HCT116 (cell line): ENCODE measurements around the gene EHBP1. TPM values are rescaled to one million over a fixed set of nuclear protein-coding genes. Genes with fewer than 3 reads are reported as not detected.

Source experiments
- ATAC-seq: fragments of 200-7000 bp; cut with Tn5 transposase; 2 replicates; pipeline ENCODE4 v1.9.1; 2020; ENCODE audit warnings: mild to moderate bottlenecking, moderate library complexity
- BruUV-seq: library from RNA; stranded (reverse); fragments of 400-500 nt; replicated peaks from 2 replicates; lab custom pipeline; 2021; lab: Mats Ljungman, UMichigan
- CTCF ChIA-PET: fragments of 300-600 bp; sonication (Branson Sonifier 250); formaldehyde crosslinking; loops from one replicate; lab custom pipeline; 2021; ENCODE audit warnings: antibody characterized with exemption; lab: Charles Lee
- POLR2A ChIA-PET: fragments of 300-600, 350-600 bp; sonication (Branson Sonifier 250); formaldehyde crosslinking; loops from one replicate; lab custom pipeline; 2021; ENCODE audit warnings: antibody characterized with exemption; lab: Charles Lee
- RAD21 ChIA-PET, 2 experiments: fragments of 300-600 bp; sonication (Branson Sonifier 250); formaldehyde crosslinking; loops; one replicate each; lab custom pipeline; 2023; ENCODE audit warnings: low total read pairs in 2 of 2; ENCODE audit not compliant: uncharacterized antibody in 2 of 2, unreplicated experiment in 2 of 2, low non-redundant PET in 1 of 2; lab: Charles Lee
- DNase-seq: peaks from one replicate; pipeline ENCODE4 v3.0.0-alpha.2; 2010; ENCODE audit warnings: low read depth, low spot score
- H2AFZ ChIP-seq: fragments of 200-600 bp; shearing (Covaris generic), sonication (generic); 2 replicates; pipeline ENCODE4 v1.6.1; 2017; ENCODE audit warnings: low read depth, mixed run types, mixed read lengths, antibody characterized with exemption, low read length; ENCODE audit not compliant: poor library complexity, severe bottlenecking
- H3K27ac ChIP-seq: 2 replicates; pipeline ENCODE4 v1.5.1; 2012; ENCODE audit warnings: low read depth, low read length
- H3K27me3 ChIP-seq: fragments of 200-600 bp; sonication (generic); 2 replicates; pipeline ENCODE4 v1.6.1; 2016; ENCODE audit warnings: mixed run types, low read length, mixed read lengths; ENCODE audit not compliant: insufficient read depth
- H3K36me3 ChIP-seq, 2 experiments: fragments of 200-500 bp in 1 of 2; fragments of 200-600 bp in 1 of 2; sonication (Bioruptor generic) in 1 of 2; sonication (generic) in 1 of 2; 2 replicates each; pipeline versions ENCODE4 v1.5.1 to v1.6.1; 2014 to 2016; ENCODE audit warnings: low read length in 2 of 2, inconsistent platforms in 1 of 2, mixed read lengths in 1 of 2, mixed run types in 1 of 2; ENCODE audit not compliant: insufficient read depth in 2 of 2, control insufficient read depth in 1 of 2
- H3K4me1 ChIP-seq, 2 experiments: fragments of 200-600 bp in 1 of 2; sonication (generic) in 1 of 2; 2 replicates each; pipeline versions ENCODE4 v1.5.1 to v1.6.1; 2012 to 2017; ENCODE audit warnings: low read length in 2 of 2, inconsistent platforms in 1 of 2, mild to moderate bottlenecking in 1 of 2, mixed read lengths in 1 of 2, mixed run types in 1 of 2, moderate library complexity in 1 of 2; ENCODE audit not compliant: insufficient read depth in 2 of 2, control insufficient read depth in 1 of 2
- H3K4me2 ChIP-seq: fragments of 200-600 bp; sonication (generic); 2 replicates; pipeline ENCODE4 v1.6.1; 2017; ENCODE audit warnings: mixed run types, low read length, mixed read lengths
- H3K4me3 ChIP-seq, 2 experiments: fragments of 200-600 bp in 1 of 2; sonication (generic) in 1 of 2; replicated peaks in 1 of 2; 2 replicates each; pipeline ENCODE4 v1.5.1; 2011 to 2016; ENCODE audit warnings: low read length in 2 of 2, control low read depth in 1 of 2, low read depth in 1 of 2, mild to moderate bottlenecking in 1 of 2, mixed read lengths in 1 of 2, mixed run types in 1 of 2
- H3K79me2 ChIP-seq: fragments of 200-600 bp; sonication (generic); 2 replicates; pipeline ENCODE4 v1.6.1; 2017; ENCODE audit warnings: mild to moderate bottlenecking, mixed run types, low read length, moderate library complexity, mixed read lengths; ENCODE audit not compliant: insufficient read depth
- H3K9ac ChIP-seq: fragments of 200-600 bp; sonication (generic); 2 replicates; pipeline ENCODE4 v1.6.1; 2016; ENCODE audit warnings: low read length, mixed read lengths
- H3K9me2 ChIP-seq: fragments of 200-600 bp; sonication (generic), shearing (Covaris generic); 2 replicates; pipeline ENCODE4 v1.6.1; 2017; ENCODE audit warnings: mixed run types, mild to moderate bottlenecking, moderate library complexity; ENCODE audit not compliant: insufficient read depth
- H3K9me3 ChIP-seq, 2 experiments: fragments of 200-500 bp in 1 of 2; fragments of 200-600 bp in 1 of 2; sonication (Bioruptor generic) in 1 of 2; sonication (generic) in 1 of 2; 2 replicates each; pipeline ENCODE4 v1.6.1; 2014 to 2017; ENCODE audit warnings: low read length in 2 of 2, mixed read lengths in 2 of 2, inconsistent platforms in 1 of 2, low read depth in 1 of 2, mild to moderate bottlenecking in 1 of 2, mixed run types in 1 of 2, moderate library complexity in 1 of 2; ENCODE audit not compliant: control insufficient read depth in 1 of 2, insufficient read depth in 1 of 2
- H4K20me1 ChIP-seq: fragments of 200-600 bp; sonication (generic), shearing (Covaris generic); 2 replicates; pipeline ENCODE4 v1.6.1; 2017; ENCODE audit warnings: mixed run types, mild to moderate bottlenecking, moderate library complexity; ENCODE audit not compliant: insufficient read depth
- CEBPB ChIP-seq: IDR thresholded peaks from 2 replicates; pipeline ENCODE4 v1.6.1; 2012; ENCODE audit warnings: low read depth
- ELF1 ChIP-seq: IDR thresholded peaks from 2 replicates; pipeline ENCODE4 v1.6.1; 2012; ENCODE audit warnings: low read depth, borderline replicate concordance
- EZH2 ChIP-seq: fragments of 200-600 bp; sonication (generic); IDR thresholded peaks from 2 replicates; pipeline ENCODE4 v1.6.1; 2017; ENCODE audit warnings: antibody characterized with exemption, mixed run types
- FOSL1 ChIP-seq: IDR thresholded peaks from 2 replicates; pipeline ENCODE4 v1.6.1; 2012; ENCODE audit warnings: low read depth
- POLR2A ChIP-seq: IDR thresholded peaks from 2 replicates; pipeline ENCODE4 v1.7.0; 2011; ENCODE audit warnings: borderline replicate concordance; ENCODE audit not compliant: insufficient read depth, insufficient read length; ENCODE audit errors: extremely low read depth
- POLR2AphosphoS5 ChIP-seq: IDR thresholded peaks from 2 replicates; pipeline ENCODE4 v1.6.1; 2011; ENCODE audit warnings: mild to moderate bottlenecking, low read depth, low read length, moderate library complexity
- RAD21 ChIP-seq: IDR thresholded peaks from 2 replicates; pipeline ENCODE4 v1.6.1; 2012; ENCODE audit warnings: low read depth, mild to moderate bottlenecking
- SIN3A ChIP-seq: IDR thresholded peaks from 2 replicates; pipeline ENCODE4 v1.6.1; 2012; ENCODE audit warnings: low read depth
- SP1 ChIP-seq: IDR thresholded peaks from 2 replicates; pipeline ENCODE4 v1.6.1; 2012; ENCODE audit warnings: low read depth
- TCF7L2 ChIP-seq: IDR thresholded peaks from 2 replicates; pipeline ENCODE4 v1.7.0; 2011; ENCODE audit warnings: borderline replicate concordance, inconsistent platforms; ENCODE audit not compliant: insufficient read depth, insufficient read length; ENCODE audit errors: extremely low read depth
- ZFX ChIP-seq: fragments of 450-650 bp; IDR thresholded peaks from 2 replicates; pipeline ENCODE4 v1.6.1; 2017
- intact Hi-C: fragments of 100-400 bp; cut with micrococcal nuclease; formaldehyde crosslinking; loops from 2 replicates; pipeline ENCODE4 v1.10.0; 2022
- total RNA-seq: library from RNA; stranded (reverse); gene quantifications from one replicate; pipeline ENCODE4 v1.2.1, GENCODE V29; 2021; ENCODE audit not compliant: unreplicated experiment
- TF ChIP-seq, protein P1 (sequence below): IDR thresholded peaks from 2 replicates; pipeline ENCODE4 v1.6.1; 2012
- TF ChIP-seq, protein P2 (sequence below), 3 experiments: fragments of 200-600 bp in 1 of 3; sonication (generic) in 1 of 3; IDR thresholded peaks in 2 of 3; conservative IDR thresholded peaks in 1 of 3; 2 replicates each; pipeline ENCODE4 v1.5.1; 2012 to 2017; ENCODE audit warnings: low read depth in 2 of 3, low read length in 2 of 3, antibody characterized with exemption in 1 of 3, borderline replicate concordance in 1 of 3, control low read depth in 1 of 3, mild to moderate bottlenecking in 1 of 3, mixed read lengths in 1 of 3, mixed run types in 1 of 3, moderate library complexity in 1 of 3; ENCODE audit not compliant: insufficient read depth in 1 of 3
- TF ChIP-seq, protein P3 (sequence below): IDR thresholded peaks from 2 replicates; pipeline ENCODE4 v1.6.1; 2011; ENCODE audit warnings: mild to moderate bottlenecking, low read length, moderate library complexity; ENCODE audit not compliant: insufficient replicate concordance; ENCODE audit errors: extremely low read depth
- TF ChIP-seq, protein P4 (sequence below): IDR thresholded peaks from 2 replicates; pipeline ENCODE4 v1.6.1; 2012

Gene EHBP1
- total RNA-seq, 1 experiment from 2014 or later, result 89.9 TPM

DNA sequence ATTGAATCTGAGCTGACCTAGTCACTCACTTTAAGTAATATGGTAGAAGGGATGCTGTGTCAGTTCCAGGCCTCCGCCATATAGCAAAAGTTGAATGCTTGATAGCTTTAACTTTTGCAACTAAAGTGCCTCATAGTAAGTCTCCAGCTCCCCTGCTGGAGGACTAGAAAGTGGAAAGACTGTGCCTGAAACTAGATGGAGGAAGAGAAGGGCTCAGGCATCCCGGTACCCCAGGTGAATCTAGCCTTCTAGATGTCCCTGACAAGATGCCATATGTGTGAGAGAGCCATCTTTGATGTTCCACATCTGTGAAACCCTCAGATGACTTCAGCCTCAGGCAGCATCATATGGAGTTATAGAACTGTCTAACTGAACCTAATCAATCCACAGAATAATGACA lies 366.2 kb downstream of the EHBP1 start:
- RAD21 ChIA-PET, result no interaction called here
- Histone ChIP-seq H3K9ac (no peak overlapping the region), H3K79me2 (no peaks in the 10 kb centered on the region), H4K20me1 (no peaks in the 10 kb centered on the region), H3K9me3 (no peaks in the 10 kb centered on the region), H3K4me3 (no peak overlapping the region), H3K36me3 (no peaks in the 10 kb centered on the region), H3K4me1 (no peaks in the 10 kb centered on the region), H3K4me2 (no peak overlapping the region), H3K27ac (no peak overlapping the region), H2AFZ (no peak overlapping the region), H3K27me3 (no peaks in the 10 kb centered on the region), H3K9me2 (no peaks in the 10 kb centered on the region)
- DNase-seq (no peak), ATAC-seq (no peak)
- POLR2A ChIA-PET, result no interaction called here
- CTCF ChIA-PET, result no interaction called here
- intact Hi-C loops, result loop anchor here (10.0 kb wide), 1 partner anchor 413 kb away; no protein-coding TSS in a partner anchor
- BruUV-seq, result no TSS peak
- TF ChIP-seq FOSL1, result no peak
- TF ChIP-seq CEBPB, result no peak
- no peak for TF ChIP-seq ELF1
- no peak for TF ChIP-seq POLR2A
- TF ChIP-seq, protein P1, sequence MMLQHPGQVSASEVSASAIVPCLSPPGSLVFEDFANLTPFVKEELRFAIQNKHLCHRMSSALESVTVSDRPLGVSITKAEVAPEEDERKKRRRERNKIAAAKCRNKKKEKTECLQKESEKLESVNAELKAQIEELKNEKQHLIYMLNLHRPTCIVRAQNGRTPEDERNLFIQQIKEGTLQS, result no peak
- no peak for TF ChIP-seq SP1

DNA sequence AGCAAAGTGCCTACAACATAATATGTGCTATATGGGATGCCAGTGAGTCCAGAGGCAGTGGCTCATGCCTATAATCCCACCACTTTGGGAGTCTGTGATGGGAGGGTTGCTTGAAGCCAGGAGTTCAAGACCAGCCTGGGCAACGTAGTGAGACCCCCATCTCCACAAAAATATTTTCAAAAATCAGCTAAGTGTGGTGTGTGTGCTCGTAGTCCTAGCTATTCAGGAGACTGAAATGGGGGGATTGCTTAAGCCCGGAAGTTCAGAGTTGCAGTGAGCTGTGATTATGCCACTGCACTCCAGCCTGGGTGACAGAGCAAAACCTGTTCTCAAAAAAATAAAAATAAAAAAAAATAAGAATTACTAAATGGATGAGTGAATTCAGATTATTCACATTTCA lies 368.5 kb downstream of the EHBP1 start:
- ChIA-PET CTCF (no interaction called here), POLR2A (no interaction called here), RAD21 (no interaction called here)
- Histone ChIP-seq H3K27ac (no peak overlapping the region), H3K9ac (no peak overlapping the region), H3K4me1 (no peaks in the 10 kb centered on the region), H3K79me2 (no peaks in the 10 kb centered on the region), H2AFZ (no peak overlapping the region), H3K36me3 (no peaks in the 10 kb centered on the region), H4K20me1 (no peaks in the 10 kb centered on the region), H3K9me2 (no peaks in the 10 kb centered on the region), H3K9me3 (no peaks in the 10 kb centered on the region), H3K4me2 (no peak overlapping the region), H3K27me3 (no peaks in the 10 kb centered on the region), H3K4me3 (no peak overlapping the region)
- no peak for DNase-seq
- no TSS peak for BruUV-seq
- intact Hi-C loops, result loop anchor here (10.0 kb wide), 1 partner anchor 411 kb away; no protein-coding TSS in a partner anchor
- no peak for ATAC-seq
- TF ChIP-seq, protein P2, sequence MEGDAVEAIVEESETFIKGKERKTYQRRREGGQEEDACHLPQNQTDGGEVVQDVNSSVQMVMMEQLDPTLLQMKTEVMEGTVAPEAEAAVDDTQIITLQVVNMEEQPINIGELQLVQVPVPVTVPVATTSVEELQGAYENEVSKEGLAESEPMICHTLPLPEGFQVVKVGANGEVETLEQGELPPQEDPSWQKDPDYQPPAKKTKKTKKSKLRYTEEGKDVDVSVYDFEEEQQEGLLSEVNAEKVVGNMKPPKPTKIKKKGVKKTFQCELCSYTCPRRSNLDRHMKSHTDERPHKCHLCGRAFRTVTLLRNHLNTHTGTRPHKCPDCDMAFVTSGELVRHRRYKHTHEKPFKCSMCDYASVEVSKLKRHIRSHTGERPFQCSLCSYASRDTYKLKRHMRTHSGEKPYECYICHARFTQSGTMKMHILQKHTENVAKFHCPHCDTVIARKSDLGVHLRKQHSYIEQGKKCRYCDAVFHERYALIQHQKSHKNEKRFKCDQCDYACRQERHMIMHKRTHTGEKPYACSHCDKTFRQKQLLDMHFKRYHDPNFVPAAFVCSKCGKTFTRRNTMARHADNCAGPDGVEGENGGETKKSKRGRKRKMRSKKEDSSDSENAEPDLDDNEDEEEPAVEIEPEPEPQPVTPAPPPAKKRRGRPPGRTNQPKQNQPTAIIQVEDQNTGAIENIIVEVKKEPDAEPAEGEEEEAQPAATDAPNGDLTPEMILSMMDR (IDR thresholded peaks at IDR 0.05 in 2 of 3, conservative IDR thresholded peaks at IDR 0.05 in 1 of 3; ENCODE audit: borderline replicate concordance in 1 of 3, insufficient read depth in 1 of 3, low read depth in 2 of 3, low read length in 2 of 3), result no peak
- TF ChIP-seq, protein P3, sequence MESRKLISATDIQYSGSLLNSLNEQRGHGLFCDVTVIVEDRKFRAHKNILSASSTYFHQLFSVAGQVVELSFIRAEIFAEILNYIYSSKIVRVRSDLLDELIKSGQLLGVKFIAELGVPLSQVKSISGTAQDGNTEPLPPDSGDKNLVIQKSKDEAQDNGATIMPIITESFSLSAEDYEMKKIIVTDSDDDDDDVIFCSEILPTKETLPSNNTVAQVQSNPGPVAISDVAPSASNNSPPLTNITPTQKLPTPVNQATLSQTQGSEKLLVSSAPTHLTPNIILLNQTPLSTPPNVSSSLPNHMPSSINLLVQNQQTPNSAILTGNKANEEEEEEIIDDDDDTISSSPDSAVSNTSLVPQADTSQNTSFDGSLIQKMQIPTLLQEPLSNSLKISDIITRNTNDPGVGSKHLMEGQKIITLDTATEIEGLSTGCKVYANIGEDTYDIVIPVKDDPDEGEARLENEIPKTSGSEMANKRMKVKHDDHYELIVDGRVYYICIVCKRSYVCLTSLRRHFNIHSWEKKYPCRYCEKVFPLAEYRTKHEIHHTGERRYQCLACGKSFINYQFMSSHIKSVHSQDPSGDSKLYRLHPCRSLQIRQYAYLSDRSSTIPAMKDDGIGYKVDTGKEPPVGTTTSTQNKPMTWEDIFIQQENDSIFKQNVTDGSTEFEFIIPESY, result no peak
- TF ChIP-seq SIN3A (no peak), SP1 (no peak), POLR2A (no peak), RAD21 (no peak), EZH2 (no peak), TCF7L2 (no peak), POLR2AphosphoS5 (no peak), ELF1 (no peak), ZFX (no peak)
- TF ChIP-seq, protein P4, sequence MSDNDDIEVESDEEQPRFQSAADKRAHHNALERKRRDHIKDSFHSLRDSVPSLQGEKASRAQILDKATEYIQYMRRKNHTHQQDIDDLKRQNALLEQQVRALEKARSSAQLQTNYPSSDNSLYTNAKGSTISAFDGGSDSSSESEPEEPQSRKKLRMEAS, result no peak
